GM18951 (cell line): ENCODE data around the gene IGF2.

Experiments
- POLR2A ChIP-seq: IDR thresholded peaks from 4 replicates; pipeline ENCODE4 v1.6.1; 2011; ENCODE audit warnings: mild to moderate bottlenecking; ENCODE audit not compliant: insufficient read length, insufficient read depth; ENCODE audit errors: extremely low read depth
- in situ Hi-C: fragments of 300-500 bp; cut with MboI; formaldehyde crosslinking; loops from one replicate; pipeline ENCODE4 v1.12.0; 2022; ENCODE audit warnings: low sequenced_read_pairs, mixed read lengths, inconsistent platforms; ENCODE audit not compliant: unreplicated experiment

Gene IGF2

DNA sequence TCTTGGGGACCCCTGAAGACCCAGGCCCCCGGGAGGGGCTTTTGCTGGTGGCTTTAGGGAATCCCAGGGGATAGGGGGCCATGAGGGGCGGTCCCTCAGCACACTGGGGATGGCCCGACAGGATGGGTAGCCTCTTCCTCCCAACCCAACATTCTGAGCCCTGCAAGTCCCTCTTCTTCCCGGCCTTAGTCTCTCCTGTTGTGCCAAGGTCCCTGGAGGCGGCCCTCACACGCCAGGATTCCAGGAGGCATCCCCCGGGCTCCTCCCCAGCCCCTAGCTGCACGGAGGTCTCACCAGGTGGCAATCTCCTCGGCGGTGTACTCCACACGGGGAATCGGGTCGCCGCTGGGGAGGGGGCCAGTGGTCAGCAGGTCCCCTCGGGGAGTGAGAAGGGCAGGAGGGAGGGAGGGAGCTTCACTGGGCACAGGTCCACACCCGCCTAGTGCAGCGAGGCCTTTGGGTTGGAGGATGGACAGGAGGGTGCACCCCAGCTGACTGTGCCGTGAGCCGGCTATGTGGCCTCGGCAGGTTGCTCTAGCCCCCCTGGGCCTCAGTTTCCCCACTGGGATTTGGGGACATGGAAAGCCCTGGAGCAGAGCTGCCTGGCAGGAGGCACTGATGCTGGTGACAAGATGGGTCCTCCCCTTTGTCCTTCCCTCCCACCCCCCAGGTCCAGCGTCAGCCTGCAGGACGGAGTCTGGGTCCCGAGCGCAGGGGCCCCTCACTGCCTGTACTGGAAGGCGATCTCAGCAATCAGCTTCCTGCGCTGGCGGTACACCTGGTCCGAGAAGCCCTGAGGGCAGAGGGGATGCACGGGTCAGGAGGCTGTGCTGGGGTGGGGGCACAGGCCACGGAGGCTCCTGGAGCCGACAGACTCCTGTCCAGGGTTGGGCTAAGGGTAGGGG lies 28.2 kb upstream of the IGF2 start:
- no peak for TF ChIP-seq POLR2A
- in situ Hi-C loops, result loop anchor here (10.0 to 25.0 kb wide), 2 partner anchors 343 to 480 kb away; partner anchors contain the start of gene KRTAP5-6

DNA sequence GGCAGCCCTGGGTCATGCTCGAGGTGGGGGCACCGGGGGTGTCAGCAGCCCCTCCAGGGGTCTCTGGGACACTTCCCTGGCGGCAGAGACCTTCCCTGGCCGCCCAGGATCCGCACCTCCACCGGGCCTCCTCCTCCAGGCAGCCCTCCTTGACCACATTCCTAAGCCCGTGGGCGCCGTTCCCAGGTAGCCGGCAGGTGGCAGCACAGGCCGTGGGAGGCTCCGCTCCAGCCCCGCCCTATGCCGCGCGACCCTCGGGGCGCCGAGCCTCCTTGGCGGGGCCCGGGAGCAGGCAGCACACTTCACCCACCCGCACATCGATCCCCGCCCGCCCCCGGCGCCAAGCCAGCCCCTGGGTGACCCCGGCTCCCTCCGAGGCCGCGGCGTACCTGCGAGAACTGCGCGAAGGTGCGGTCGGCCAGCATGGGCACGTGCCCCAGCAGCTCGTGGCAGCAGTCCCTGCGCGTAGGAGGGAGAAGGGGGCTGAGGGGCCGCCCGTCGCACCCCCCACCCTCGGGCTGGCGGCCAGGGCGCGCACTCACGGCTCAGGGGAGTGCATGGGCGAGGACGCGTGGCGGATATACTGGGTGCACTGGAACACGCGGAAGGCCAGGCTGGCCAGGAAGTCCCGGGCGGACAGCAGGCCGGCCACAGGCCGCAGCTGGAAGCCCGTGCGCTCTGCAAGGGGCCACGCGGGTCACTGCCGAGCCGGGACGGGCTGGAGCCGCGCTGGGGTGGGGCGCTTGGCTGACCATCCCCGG lies 27.1 kb upstream of the IGF2 start:
- in situ Hi-C loops, result loop anchor here (10.0 to 25.0 kb wide), 2 partner anchors 341 to 479 kb away; partner anchors contain the start of gene KRTAP5-6
- no peak for TF ChIP-seq POLR2A

DNA sequence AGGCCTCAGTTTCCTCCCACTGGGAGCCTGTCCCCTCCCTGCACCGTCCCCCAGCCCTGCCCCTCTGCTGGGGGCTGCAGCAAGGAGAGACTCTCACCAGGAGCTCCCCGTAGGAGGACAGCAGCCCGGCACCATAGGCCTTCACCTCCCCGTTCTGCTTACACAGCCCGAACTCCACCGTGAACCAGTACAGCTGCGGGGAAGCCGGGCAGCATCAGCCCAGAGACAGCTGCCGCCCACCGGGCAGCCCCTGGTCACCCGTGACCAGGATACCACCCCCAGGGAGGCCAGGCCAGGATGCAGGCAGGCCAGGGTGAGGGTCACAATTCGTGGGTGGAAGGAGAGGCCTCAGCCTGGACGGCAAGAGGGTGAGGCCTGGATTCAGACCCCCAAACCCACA lies 26.4 kb upstream of the IGF2 start:
- no peak for TF ChIP-seq POLR2A
- in situ Hi-C loops, result loop anchor here (10.0 to 25.0 kb wide), 2 partner anchors 341 to 478 kb away; partner anchors contain the start of gene KRTAP5-6

DNA sequence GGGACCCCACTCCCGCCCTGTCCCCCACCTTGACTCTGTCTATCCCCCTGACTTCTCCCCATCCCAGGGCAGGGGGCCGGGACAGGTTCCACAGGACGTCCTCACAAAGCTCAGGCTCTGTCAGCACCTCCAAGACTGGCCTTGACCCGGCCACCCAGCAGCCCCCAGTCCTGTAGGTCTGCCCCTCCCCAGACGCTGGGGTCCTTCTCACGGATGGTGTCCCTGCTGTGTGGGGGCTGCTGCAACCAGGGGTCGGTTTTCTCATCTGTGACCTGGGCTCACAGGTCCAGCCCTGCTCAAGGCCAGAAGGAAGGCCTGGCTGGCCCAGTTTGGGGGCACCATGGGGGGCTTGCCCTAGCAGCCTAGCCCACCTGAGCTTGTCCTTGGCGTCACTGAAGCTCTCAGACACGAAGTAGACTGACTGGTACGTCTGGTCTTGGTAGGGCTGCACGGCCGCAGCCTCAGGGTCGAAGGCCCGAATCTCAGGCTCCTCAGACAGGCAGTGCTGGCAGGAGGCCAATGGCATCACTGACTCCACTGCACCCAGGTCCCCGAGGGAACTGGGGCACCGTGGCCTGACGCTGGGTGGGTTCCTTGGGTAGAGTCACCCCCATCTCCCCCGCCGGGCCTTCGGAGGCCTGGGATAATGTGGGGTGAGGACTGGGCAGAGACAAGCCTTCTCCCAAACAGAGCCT lies 25.8 kb upstream of the IGF2 start:
- in situ Hi-C loops, result loop anchor here (10.0 to 25.0 kb wide), 2 partner anchors 340 to 478 kb away; partner anchors contain the start of gene KRTAP5-6

DNA sequence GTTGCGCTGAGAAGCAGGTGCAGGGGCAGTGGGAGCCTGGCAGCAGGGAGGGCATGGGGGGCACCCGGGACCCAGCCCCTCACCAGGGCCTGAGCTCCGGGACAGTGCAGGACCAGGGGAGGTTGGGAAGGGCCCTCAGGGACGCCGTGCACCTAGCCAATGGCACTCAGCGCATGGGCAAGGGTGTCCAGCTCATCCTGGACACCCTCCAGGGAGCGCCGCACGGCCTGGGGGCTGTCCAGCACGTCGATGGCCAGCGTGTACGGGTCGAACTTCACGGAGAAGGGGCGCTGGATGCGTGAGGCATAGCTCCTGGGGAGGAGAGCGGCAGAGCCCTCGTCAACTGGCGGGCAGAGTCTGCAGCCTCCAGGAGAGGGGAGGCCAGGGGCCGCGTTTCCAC lies 24.9 kb upstream of the IGF2 start:
- in situ Hi-C loops, result loop anchor here (10.0 to 25.0 kb wide), 2 partner anchors 339 to 477 kb away; partner anchors contain the start of gene KRTAP5-6
- TF ChIP-seq POLR2A, result no peak

More for the DNA sequence above, 25.8 kb upstream of the IGF2 start:
- TF ChIP-seq POLR2A, result no peak

DNA sequence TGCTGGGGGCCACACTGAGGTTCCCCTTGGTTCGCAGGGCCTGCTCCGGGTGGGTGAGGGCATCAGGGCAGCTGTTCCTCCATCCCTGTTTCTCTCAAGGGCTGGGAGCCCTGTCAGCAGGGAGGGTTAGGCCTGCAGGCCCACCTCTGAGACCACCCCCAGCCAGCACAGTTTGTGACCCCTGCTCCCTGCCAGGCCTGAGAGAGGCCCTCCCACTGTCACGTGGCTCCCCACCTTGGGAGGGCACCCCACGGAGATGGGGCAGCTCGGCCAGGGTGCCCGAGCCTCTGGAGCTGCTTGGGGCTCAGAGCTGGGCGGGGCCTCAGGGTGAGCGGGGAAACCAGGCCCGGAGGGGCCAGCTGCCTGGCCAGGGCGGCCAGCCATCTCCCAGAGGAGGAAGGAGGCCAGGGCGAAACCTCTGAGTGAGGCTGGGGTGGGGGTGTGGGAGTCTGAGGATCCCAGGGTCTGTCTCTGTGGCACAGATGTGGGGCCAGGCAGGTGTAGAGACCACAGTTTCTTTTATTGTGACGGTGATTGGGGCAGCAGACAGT lies 24.3 kb upstream of the IGF2 start:
- no peak for TF ChIP-seq POLR2A
- in situ Hi-C loops, result loop anchor here (10.0 to 25.0 kb wide), 2 partner anchors 339 to 476 kb away; partner anchors contain the start of gene KRTAP5-6

DNA sequence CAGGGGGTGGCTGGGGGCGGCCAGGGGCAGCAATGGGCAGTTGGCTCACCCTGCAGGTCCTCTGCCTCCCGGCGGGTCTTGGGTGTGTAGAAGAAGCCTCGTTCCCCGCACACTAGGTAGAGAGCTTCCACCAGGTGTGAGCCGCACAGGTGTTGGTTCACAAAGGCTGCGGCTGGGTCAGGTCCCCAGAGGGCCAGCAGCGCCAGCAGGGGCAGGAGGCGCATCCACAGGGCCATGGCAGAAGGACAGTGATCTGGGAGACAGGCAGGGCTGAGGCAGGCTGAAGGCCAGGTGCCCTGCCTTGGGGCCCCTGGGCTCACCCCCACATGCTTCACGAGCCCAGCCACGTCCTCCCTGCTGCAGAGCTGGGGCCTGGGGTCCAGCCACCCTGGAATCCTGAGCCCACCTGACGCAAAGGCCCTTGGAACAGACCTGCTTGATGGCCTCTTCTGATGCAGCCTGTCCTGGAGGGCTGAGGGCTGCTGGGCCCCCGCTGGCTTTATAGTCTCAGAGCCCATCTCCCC lies 21.6 kb upstream of the IGF2 start, which contains the start of gene INS:
Gene INS, minus strand, starts transcription at position 474 of the 524 bp plus-strand sequence. Its CDS starts 238 bp downstream, at position 236.
- TF ChIP-seq POLR2A, result no peak
- in situ Hi-C loops, result loop anchor here (10.0 to 25.0 kb wide), 2 partner anchors 336 to 473 kb away; partner anchors contain the start of gene KRTAP5-6

DNA sequence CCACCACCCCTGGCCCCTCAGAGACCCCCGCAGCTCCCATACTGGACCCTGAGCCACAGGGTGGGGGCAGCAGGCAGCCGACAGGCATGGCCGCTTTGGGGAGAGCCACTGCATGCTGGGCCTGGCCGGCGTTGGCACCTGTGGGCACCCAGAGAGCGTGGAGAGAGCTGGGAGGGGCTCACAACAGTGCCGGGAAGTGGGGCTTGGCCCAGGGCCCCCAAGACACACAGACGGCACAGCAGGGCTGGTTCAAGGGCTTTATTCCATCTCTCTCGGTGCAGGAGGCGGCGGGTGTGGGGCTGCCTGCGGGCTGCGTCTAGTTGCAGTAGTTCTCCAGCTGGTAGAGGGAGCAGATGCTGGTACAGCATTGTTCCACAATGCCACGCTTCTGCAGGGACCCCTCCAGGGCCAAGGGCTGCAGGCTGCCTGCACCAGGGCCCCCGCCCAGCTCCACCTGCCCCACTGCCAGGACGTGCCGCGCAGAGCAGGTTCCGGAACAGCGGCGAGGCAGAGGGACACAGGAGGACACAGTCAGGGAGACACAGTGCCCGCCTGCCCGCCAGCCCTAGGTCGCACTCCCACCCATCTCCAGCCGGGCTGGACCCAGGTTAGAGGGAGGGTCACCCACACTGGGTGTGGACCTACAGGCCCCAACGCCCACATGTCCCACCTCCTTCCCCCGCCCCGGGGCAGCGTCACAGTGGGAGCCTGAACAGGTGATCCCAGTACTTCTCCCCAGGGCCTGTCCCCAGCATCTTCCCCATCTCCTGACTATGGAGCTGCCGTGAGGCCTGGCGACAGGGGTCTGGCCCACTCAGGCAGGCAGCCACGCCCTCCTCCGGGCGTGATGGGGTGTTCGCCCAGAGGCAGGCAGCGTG lies 20.6 kb upstream of the IGF2 start:
- in situ Hi-C loops, result loop anchor here (10.0 to 25.0 kb wide), 2 partner anchors 335 to 472 kb away; partner anchors contain the start of gene KRTAP5-6
- no peak for TF ChIP-seq POLR2A

DNA sequence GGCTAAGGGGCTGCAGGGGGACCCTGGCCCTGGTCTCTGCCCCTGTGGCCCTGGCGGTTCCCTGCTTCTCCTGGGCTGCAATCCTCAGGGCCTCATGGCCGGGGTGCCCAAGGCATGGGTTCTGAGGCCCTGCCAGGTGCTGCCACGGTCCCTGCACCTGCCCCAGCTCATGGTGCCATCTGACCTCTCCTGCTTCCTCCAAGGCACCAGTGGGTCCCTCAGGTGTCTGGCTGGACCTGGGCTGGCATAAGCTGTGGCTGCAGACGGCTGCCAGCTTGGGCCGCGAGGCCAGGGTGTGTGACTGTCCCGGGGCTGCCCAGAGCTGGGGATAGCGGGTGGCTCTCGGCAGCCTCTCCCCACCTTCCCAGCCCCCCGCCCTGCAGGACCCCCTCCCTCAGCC lies 19.8 kb upstream of the IGF2 start:
- in situ Hi-C loops, result loop anchor here (25.0 kb wide), 1 partner anchor 472 kb away; the partner anchor contains the start of gene KRTAP5-6
- no peak for TF ChIP-seq POLR2A

DNA sequence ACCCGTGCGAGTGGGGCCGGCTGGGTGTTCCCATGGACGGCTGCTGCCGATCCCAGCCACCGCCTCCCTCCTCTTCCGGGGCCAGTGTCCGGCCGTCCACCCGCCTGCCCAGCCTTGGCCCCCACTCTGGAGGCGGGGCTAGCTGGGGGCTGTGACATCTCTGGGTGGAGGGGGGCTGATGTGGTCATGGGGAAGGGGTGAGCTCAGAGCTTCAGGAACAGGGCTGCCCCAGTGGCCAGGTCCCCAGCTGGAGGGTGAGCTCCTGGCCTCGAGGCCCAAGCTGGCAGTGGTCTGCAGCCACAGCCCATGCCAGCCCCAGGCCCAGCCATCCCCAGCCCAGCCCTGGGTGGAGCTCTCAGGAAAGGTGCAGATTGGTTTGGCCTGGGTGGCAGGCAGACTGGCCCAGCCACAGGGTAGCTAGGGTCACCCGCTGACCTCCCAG lies 19.1 kb upstream of the IGF2 start:
- no peak for TF ChIP-seq POLR2A

More for the DNA sequence above, 19.1 kb upstream of the IGF2 start:
- in situ Hi-C loops, result loop anchor here (25.0 kb wide), 1 partner anchor 471 kb away; the partner anchor contains the start of gene KRTAP5-6
